A549 (cell line): Measurements from ENCODE around the gene MARK2.

Source experiments
- CEBPB ChIP-seq, 2 experiments: fragments of >200 bp in 1 of 2; sonication (Bioruptor Twin) in 1 of 2; formaldehyde crosslinking in 1 of 2; IDR thresholded peaks; 2 replicates each; pipeline ENCODE4 v1.6.1; 2012 to 2016
- EP300 ChIP-seq, 2 experiments: fragments of >200 bp; sonication (Bioruptor Twin); formaldehyde crosslinking; IDR thresholded peaks; 2 replicates in 1 of 2; 3 replicates in 1 of 2; pipeline ENCODE4 v1.6.1; 2016 to 2017
- MYC ChIP-seq: IDR thresholded peaks from 2 replicates; pipeline ENCODE4 v1.6.1; 2012; ENCODE audit warnings: mild to moderate bottlenecking, inconsistent platforms, low read length, improper control_type of control experiment, borderline replicate concordance
- POLR2A ChIP-seq: IDR thresholded peaks from 2 replicates; pipeline ENCODE4 v1.6.1; 2012; ENCODE audit warnings: mild to moderate bottlenecking, low read length
- ZFP36 ChIP-seq: fragments of 450-650 bp; IDR thresholded peaks from 2 replicates; pipeline ENCODE4 v1.6.1; 2014; ENCODE audit warnings: borderline replicate concordance; ENCODE audit not compliant: partially characterized antibody
- TF ChIP-seq, protein P1 (sequence below): IDR thresholded peaks from 2 replicates; pipeline ENCODE4 v1.6.1; 2012
- TF ChIP-seq, protein P2 (sequence below): fragments of >200 bp; sonication (Bioruptor Twin); formaldehyde crosslinking; IDR thresholded peaks from 3 replicates; pipeline ENCODE4 v1.5.1; 2016

DNA sequence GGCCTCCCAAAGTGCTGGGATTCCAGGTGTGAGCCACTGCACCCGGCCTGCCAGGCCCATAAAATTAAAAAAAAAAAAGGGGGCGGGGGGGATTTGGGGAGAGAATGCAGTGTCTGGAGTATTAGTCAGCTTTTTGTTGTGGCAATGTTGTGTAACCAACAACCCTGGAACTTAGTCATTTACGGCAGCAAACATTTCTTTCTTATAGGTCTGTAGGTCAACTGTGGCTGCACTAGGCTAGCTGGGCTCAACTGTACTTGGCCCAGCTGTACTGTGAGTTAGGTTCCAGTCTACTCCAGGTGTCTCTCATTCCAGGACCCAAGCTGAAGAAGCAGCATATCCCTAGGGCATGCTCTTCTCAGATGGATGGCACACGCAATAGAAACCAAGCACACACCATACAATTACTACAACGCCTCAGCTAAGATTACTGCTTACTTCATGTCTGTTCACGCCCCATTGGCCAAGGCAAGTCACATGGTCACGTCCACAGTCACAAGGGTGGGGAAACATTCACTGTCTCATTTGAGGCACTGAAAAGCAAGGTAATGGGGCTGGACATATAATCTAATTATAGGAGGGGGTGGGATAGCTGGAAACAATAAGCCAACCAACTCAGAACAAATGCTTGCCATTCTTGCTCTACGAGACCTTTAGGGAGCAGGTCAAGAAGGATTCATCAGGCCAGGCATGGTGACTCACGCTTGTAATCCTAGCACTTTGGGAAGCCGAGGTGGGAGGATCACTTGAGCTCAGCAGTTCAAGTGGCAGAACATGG is 36.1 kb upstream of the MARK2 start:
- TF ChIP-seq EP300 (IDR thresholded peaks at IDR 0.05) (no peak), CEBPB (IDR thresholded peaks at IDR 0.05) (peak in 1 of 2 experiments; percentile 28; a peak in 1 of 4 replicates), MYC (no peak), ZFP36 (no peak), POLR2A (no peak)
- TF ChIP-seq, protein P1, sequence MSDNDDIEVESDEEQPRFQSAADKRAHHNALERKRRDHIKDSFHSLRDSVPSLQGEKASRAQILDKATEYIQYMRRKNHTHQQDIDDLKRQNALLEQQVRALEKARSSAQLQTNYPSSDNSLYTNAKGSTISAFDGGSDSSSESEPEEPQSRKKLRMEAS = peak; percentile 51; the same call in 1 of the 2 replicates
- TF ChIP-seq, protein P2, sequence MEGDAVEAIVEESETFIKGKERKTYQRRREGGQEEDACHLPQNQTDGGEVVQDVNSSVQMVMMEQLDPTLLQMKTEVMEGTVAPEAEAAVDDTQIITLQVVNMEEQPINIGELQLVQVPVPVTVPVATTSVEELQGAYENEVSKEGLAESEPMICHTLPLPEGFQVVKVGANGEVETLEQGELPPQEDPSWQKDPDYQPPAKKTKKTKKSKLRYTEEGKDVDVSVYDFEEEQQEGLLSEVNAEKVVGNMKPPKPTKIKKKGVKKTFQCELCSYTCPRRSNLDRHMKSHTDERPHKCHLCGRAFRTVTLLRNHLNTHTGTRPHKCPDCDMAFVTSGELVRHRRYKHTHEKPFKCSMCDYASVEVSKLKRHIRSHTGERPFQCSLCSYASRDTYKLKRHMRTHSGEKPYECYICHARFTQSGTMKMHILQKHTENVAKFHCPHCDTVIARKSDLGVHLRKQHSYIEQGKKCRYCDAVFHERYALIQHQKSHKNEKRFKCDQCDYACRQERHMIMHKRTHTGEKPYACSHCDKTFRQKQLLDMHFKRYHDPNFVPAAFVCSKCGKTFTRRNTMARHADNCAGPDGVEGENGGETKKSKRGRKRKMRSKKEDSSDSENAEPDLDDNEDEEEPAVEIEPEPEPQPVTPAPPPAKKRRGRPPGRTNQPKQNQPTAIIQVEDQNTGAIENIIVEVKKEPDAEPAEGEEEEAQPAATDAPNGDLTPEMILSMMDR = no peak
